GM19043 (cell line): ENCODE results near the gene BMP8B.

ENCODE experiments used
- ATAC-seq: cut with Tn5 transposase; IDR thresholded peaks from one replicate; pipeline ENCODE4 v1.9.1; 2021; ENCODE audit warnings: low read depth; ENCODE audit not compliant: unreplicated experiment

BMP8B gene

DNA sequence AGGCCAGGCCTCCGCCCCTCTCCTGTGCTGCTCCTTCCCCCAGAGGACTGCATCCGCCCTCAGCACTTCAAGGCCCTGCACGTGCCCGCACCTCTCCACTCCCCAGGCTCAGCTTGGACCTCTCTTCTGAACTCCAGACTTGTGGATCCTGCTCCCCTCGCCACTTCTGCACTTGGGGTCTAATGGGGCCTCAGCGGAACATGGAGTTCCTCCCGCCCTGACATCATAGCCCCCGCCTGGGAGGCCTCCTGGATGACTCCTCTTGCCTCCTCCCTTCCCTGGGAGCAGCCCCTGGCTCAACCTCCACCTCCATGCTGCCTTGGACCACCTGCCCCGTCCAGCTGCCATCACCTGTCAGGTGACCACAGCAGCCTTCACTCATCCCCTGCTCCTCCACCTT lies 27.6 kb downstream of the BMP8B start:
- no peak for ATAC-seq

DNA sequence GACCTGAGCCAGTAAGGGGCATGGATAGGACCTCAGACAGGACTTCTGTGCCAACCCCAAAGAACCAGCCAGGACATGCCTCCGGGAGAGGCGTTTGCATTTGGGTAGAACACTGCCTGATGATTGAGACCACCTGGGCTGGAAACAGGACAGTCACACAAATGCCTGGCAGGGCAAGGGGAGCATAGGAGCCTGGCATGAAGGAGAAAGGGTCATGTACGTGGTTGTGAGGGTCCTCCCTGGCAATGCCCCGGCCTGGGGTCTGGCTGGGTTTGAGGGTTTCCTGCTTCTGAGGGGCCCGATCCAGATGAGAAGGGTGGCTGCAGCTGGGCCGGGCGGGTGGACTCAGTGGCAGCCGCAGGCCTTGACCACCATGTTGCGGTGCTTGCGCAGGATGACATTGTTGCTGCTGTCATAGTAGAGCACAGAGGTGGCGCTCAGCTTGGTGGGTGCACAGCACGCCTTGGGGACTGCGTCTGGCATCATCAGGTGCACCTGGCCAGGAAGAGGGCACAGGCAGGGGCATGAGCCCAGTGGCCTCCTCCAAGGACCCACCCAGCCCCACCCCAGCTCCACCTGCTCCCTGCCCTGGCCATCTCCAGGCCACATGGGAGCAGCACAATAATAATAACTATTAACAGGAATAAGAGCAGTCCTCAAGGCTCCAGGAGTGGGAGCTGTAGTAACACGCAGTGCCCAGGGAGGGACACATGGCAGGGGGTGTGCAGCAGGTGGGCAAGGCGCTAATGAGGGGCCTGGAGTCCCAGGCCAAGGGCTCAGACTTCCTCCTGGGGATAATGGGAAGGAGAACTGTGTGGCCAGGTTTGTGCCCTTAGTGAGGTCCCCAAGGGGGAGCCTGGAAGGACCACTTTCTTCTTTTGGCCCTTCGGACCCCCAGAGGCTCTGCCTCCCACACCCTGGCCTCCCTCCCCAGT lies 28.3 kb downstream of the BMP8B start:
- ATAC-seq = no peak

DNA sequence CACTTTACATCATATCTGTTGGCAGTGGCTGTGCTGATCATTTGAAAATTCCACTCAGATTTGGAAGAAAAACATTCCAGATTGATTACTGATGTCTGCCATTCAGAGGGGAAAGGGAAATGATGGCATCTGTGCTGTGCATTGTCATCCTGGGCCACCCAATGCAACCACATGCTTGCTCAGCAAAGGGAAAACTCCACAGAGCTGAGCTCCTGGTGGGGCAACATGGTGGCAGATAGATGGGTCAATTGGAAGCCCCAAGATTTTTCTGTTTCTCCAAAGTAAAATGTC lies 29.3 kb downstream of the BMP8B start:
- no peak for ATAC-seq

DNA sequence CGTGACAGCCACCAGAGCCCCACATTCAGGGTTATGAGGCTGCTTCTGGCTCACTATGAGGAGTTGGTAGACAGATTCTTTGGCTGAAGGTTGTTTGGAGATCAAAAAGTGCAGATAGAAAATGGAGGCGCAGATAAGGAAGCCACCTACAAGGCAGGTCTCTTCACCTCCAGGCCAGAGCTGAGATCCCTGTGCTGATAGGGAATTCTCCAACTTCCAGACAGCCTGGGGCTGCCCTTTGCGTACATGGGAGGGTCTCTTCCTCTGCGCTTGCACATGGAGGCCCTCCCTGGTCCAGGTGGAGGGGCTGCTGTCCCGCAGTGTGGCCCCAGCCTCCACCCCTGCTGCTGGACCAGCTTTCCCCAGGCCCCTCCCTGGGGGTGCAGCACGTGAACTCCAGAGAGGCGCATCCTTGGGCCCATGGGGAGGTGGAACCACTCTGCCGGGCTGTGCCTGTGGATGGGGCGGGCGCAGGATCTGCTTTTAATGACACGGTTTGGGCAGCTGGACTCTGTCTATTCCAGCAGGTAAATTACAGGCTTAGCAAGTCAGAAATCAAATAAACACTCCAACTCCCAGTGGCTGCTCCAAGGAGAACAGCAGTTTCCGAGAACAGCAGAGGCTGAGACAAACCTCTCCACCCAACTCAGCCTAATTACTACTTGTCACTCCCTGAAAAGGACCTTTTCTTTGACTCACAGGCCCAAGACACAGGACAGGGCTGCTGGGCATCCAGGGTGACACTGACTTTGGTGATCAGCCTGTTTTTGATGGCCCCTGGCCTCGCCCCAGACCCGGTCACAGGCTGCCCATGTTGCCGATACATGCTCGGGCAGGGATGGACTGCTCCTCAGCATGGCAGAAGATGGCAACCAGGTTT lies 29.9 kb downstream of the BMP8B start:
- ATAC-seq = no peak

DNA sequence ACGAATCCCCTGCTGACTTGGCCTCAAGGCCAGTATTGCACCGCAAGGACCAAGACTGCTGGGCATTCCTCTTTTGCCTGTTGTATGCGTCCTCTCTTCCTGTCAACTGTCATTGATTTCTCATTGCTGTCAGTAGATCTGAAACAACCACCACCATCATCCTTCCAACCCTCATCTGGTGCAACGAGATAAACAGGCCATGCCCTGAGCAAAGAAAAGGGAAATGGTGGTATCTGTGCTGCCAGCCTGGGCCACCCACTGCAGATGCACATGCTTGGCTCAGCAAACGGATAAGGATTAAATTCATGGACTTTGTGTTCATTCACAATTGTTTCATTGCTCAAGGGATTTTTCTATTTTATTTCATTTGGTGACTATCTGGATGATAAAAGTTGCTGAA lies 31.2 kb downstream of the BMP8B start:
- ATAC-seq = no peak

DNA sequence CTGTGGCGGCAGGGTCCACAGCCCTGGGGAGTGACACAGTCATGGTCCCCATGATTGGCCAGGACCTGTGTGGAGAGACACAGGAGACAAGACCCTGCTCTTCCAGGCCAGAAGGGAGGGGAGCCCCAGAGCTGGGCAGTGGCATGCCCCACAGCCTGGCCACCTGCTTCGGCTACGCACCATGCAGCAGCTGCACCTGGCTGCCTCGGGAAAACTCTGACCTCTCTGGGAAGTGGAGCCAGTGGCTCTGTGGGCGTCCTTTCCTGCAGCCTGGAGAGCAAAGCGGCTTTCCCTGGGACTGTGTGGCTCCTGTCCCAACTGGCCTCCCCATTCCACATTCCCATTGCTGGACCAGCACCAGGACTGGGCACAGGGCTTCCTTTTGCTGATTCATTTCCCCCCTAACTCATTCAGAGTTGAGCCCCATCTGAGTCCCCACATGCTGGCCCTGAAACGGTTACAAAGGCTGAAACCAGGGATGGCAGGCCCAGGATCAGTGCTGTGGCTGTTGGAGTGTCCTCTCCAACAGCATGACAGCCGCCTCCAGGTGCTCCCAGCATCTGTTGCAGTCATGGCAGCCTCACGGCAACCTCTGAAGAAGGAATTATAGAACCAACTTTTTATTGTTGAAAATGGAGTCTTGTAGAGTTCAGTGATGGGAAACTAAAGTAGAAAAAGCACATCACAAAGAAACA lies 32.6 kb downstream of the BMP8B start:
- no peak for ATAC-seq

DNA sequence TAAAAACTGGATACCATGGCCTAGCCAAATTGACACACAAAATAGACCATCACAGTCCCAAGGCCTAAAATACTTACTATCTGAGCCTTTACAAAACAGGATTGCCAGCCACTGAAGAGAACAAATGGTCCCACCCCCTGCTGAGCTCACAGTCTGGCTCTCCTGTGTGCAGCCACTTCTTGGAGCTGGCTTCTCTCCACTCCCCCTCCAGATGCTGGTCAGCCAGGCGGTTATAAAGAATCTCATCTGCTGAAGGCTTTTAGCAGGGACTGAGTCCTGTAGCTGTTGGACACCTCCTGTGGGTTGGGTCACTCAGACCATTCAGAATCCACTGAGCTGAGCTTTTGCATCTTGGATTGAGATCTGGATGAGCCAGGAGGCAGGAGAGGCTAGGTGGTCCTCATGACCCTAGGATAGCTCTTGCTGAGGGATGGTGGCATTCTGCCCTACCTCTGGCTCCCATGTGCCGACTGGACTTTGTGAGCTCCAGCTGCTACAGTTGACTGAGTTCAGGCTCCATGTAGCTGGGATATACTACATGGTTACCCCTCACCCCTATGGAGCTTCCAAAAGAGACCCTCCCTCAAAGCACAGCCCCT lies 33.7 kb downstream of the BMP8B start:
- ATAC-seq = no peak

DNA sequence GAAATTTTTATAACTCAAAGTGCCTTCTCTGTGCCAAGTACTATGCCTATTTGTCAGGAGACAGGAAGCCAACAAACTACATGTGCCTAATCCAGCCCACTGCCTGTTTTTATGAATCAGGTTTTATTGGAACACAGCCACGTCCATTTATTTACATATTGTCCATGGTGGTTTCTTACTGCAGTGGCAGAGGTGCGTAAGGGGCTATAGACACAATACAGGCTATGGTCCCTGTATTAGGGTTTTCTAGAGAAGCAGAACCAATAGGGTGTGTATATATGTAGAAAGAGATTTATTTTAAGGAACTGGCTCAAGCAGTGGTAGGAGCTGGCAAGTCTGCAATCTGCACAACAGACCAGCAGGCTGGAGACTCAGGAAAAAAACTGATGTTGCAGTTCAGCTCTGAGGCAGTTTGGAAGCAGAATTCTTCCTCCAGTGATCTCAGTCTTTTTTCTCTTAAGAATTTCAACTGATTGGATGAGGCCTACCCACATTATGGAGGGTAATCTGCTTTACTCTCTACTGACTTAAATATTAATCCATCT lies 34.6 kb downstream of the BMP8B start:
- ATAC-seq = no peak

DNA sequence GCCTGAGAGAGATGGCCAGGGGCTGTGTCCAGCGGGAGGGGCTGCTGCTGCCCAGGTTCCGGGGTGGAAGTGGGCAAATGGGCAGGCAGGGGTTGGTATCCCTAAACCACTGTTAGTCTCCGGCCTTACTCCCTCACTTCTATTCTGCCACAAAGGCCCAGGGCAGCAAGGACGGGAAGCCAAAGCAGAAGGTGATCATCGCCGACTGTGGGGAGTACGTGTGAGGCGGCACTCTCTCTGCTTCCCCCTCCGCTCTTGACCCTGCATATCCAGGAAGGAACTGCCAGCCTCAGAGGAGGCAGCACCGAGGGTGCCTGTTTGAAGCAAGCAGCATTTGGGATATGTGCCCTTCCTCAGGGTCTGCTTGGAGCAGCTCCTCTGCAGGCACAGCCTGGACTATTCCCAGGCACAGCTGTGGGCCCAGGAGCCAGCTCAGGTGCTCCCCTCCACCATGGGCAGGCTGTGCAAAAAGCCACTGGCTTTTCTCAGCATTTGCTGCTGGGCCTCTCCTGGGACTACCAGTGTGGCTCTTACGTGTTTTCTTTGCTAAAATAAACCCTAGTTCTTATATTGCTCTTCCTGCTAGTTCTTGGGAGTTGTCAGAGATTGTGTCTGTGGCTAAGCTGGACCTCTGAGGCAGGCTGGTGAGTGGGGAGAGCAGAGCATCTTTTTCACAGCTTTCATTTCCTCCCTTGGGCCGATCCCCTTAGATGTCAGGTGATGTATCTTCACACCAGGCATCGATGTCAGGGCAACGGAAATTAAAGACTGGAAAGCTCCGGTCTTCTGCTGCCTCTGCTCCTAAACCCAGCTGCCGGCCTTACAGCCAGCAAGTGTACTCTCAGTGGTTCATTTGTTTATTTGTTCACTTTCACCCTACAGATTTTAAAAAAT lies 35.3 kb downstream of the BMP8B start:
- ATAC-seq = no peak

DNA sequence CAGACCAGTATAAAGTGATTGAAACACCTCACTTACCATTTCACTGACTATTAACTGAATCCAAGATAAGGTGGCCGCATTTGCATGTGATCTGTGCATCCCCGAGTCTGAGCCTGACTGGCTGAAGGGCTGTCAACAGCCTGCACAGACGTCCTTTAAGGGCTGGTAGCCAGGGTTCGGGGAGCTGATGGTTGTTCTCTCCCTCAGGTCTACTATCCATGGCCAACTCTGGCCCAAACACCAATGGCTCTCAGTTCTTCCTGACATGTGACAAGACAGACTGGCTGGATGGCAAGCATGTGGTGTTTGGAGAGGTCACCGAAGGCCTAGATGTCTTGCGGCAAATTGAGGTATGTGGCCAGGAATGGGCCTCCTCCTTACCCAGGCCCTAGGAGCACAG lies 36.0 kb downstream of the BMP8B start:
- ATAC-seq = no peak

DNA sequence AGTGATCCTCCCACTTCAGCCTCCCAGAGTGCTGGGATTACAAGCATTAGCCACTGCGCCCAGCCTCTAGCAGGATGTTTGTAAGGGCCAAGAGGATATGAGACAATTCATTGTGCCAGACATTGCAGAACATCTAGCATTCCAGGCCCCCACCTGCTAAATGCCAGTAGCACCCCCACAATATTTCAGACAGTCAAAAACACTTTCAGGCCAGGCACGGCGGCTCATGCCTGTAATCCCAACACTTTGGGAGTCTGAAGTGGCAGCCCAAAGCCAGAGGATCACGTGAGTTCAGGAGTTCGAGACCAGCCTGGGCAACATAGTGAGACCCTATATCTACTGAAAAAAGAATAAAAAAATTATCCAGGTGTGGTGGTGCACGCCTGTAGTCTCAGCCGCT lies 37.1 kb downstream of the BMP8B start:
- ATAC-seq = no peak

DNA sequence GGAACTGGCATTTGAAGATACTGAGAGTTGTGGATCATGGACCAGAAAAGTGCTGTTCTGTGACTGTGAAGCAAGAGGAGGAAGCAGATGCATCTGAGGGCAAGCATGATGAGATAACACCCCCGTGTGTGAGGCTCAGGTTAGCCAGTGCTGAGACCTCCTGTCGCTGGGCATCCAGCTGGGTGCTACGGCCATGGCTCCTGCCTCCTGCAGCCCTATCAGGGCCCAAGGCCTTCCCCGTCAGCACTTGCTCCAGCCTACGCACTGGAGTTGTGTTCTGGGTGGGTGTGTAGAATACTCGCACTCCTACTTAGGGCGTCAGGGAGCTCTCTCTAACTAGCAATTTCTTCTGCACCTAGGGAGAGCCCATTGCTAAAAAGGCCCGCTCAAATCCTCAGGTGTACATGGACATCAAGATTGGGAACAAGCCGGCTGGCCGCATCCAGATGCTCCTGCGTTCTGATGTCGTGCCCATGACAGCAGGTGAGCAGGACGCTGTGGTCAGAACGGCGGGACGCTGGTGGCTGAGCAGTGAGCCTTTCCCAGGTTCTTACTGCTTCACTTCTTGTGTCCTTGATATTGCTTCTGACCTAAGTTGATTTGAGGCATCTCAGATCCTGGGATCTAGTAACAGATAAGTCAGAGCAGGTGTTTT lies 43.5 kb downstream of the BMP8B start:
- ATAC-seq = no peak

DNA sequence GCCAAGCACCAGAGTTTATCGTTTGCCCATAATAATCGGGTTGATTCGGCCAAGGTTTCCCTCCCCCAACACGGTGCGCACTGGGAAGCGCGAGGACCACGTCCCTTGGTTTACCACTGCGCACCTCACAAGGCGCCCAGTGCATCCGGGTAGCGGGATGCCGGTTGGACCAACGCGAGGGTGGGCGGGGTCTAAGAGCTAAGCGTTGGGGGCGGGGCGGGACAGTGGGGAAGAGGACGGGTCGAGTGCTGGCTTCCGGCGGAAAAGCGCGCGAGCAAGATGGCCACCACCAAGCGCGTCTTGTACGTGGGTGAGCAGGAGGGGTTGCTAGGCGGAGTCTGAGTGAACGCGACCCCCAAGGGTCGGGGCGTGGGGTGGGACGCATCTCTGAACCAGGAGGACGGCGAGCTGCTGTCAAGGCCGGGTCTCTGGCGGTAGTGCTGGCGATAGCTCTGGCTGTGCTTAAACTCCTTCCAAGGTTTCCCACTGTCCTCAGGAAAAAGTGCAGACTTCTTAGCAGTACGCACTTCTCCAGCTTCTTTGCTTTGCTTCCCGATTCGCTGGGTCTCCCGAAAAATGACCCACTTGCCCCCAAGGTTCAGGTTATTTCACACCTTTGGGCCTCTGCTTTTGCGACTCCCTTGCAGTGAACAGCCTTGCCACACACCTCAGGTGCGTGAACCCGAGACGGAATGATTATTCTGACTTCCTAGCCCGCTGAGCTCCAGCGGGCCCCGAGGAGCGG lies 49.9 kb downstream of the BMP8B start, which contains the start of gene PPIE:
Gene PPIE, plus strand, starts transcription at position 261 of the 745 bp plus-strand sequence. Its CDS starts 19 bp downstream, at position 280.
- ATAC-seq = peak; percentile 86

DNA sequence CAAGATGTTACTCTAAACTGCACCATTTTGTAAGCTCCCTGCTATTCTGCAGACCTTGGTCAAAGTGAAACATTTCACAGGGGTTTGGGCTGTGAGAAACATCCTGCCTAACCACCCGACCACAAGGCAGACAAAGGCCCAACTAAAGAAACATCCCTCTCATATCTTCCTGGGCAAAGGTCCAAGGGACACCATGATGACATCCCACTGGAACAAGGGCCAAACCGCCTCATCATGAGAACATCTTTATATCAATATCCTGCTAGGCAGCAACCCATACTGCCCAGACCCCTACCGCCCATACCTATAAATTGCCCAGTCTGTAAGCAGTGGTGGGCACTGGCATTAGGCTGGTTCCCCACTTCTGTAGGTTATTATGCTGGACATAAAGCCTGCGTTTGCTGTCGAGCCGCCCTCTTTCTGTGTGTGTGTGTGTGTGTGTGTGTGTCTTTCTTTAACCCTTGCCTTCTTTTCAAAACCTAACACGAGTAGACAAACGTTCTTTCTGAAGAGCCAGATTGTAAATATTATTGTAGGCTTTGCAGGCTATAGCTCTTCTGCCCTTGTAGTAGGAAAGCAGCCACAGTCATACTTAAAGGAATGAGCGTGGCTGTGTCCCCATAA lies 51.0 kb downstream of the BMP8B start:
- no peak for ATAC-seq

DNA sequence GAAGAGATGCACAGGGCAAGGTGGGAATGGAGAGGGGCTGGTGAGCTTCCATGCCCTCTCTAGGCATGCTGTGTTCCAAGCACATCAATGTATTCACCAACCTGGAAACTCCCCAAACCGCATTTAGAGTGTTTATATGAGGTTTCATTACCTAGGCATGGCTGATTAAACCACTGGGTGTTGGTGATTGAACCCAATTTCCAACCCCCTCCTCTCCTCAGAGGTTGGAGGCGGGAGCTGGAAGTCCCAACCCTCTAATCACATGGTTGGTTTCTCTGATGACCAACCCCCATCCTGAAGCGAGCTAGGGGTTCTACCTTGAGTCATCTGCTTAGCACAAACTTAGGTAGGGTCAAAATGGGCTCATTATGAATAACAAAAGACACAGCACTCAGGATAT lies 52.9 kb downstream of the BMP8B start:
- ATAC-seq = no peak

DNA sequence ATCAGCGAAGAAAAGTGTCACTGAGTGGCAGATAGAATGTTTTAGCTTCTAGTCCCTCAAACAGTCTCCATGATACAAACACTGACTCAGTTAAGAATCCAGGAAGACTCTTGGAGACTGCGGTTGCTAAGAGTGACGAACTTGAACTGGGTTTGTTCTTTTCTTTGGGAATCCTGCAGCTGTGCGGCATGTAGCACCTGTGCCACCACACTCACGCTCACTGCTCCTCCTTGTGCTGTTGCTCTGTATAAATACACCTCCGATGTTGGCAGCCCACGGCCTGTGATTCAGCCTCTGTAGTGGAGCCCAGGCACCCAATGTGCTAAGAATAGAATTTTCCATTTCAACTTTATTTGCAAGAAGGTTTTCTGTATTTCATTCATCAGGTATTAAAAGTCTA lies 55.5 kb downstream of the BMP8B start:
- ATAC-seq = no peak

DNA sequence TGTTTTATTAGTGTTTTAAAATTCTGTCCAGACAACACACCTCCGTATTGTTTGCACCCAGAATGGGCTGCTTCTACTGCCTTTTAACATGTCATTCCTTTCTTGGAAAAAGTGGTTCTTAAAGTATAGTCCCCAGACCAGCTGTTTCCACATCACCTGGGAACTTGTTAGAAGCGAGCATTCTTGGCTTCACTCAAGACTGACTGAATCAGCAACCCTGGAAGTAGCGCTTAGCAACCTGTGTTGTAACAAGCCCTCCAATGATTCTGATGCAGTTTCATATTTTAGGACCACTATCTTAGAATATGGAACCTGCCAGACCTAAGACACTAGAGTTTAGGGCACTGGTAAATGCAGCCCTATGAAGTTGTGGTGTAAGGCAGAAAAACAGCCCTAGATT lies 55.9 kb downstream of the BMP8B start:
- no peak for ATAC-seq

DNA sequence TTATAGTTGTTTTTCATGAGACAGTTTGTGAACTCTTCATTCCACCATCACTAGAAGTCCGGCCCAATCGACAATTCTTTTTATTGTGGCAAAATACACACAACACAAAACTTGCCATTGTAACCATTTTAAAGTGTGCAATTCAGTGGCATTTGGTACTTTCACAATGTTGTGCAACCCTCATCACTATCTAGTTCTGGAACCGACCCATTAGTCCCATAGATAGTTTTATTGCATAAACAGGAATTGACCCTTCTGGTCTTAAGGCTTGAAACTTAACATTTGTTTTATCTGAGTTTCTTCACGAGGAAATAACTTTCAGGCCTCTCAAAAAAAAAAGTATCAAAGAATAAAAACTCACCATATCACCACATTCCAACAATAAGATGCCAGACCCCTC lies 58.8 kb downstream of the BMP8B start:
- no peak for ATAC-seq
